DND-41 (cell line): Measurements from ENCODE around the gene MYO1D.
"Not testable (repeated sequence)": the region's sequence is repeated elsewhere in the genome, so short reads cannot be mapped to it uniquely, and the experiment has no call there.

Experiments used
- CTCF ChIP-seq: IDR thresholded peaks from 2 replicates; pipeline ENCODE4 v1.5.1; 2012; ENCODE audit warnings: borderline replicate concordance, low read length, moderate library complexity, mild to moderate bottlenecking; ENCODE audit not compliant: poor library complexity, severe bottlenecking; ENCODE audit errors: extremely low read depth
- EZH2 ChIP-seq: IDR thresholded peaks from 3 replicates; pipeline ENCODE4 v1.6.1; 2012; ENCODE audit warnings: borderline replicate concordance, low read depth, mild to moderate bottlenecking, moderate library complexity, low read length, inconsistent platforms; ENCODE audit not compliant: severe bottlenecking

- TF ChIP-seq CTCF, EZH2: not testable (repeated sequence)
These were observed 352.4 kb downstream of the MYO1D start for GRCh38 chr17:32524553-32524880.
